NCI-H69 (cell line): ENCODE data around the gene USP14.

ENCODE experiments used
- DNase-seq: peaks from one replicate; lab custom pipeline; 2025; lab: John Stamatoyannopoulos, UW

USP14 gene

DNA sequence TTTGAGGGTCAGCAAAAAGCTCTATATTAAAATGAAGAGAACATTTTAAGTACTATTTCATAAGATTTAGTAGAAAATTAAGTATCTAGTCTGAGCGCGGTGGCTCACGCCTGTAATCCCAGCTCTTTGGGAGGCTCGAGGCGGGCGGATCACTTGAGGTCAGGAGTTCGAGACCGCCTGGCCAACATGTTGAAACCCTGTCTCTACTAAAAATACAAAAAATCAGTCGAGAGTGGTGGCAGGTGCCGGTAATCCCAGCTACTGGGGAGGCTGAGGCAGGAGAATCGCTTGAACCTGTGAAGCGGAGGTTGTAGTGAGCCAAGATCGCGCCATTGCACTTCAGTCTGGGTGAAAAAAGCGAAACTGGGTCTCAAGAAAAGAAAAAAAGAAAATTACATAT is 1.6 kb downstream of the USP14 start:
- DNase-seq: no peak

DNA sequence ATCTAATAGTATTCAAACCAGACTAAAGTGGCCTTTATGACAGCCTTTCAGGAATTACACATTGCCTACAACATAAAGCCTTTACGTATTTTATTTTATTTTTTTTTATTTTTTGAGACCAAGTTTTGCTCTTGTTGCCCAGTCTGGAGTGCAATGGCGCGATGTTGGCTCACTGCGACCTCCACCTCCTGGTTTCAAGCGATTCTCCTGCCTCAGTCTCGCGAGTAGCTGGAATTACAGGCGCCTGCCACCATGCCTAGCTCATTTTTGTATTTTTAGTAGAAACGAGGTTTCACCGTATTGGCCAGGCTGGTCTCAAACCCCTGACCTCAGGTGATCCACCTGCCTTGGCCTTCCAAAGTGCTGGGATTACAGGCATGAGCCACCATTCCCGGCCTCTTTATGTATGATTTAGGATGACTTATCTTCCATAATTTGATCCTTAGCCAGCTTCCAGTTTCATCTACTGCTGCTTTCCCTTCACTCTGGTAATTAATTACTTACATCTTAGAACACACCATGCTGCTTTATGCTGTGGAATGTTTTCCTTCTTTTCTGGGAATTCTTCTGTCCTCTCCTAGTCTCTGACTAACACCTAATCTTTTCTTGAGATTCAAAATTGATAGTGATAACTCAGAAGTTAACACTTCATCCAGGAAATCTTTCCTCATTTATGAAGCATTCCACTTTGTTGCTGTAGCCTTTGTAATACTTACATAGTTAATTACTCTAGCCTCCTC is 2.6 kb downstream of the USP14 start:
- no peak for DNase-seq

DNA sequence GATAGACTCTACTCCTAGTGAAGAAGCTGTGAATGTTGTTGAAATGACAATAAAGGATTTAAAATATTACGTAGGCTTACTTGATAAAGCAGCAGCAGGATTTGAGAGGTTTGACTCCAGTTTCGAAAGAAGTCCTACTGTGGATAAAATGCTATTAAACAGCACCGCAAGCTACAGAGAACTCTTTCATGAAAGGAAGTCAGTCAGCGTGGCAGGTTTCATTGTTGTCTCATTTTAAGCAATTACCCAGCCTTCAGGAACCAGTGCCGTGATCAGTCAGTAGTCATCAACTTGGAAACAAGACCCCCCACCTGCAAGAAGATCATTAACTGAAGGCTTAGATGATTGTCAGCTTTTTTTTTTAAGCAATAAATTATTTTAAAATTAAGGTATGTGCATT is 14.0 kb downstream of the USP14 start:
- DNase-seq: peak; percentile 80

DNA sequence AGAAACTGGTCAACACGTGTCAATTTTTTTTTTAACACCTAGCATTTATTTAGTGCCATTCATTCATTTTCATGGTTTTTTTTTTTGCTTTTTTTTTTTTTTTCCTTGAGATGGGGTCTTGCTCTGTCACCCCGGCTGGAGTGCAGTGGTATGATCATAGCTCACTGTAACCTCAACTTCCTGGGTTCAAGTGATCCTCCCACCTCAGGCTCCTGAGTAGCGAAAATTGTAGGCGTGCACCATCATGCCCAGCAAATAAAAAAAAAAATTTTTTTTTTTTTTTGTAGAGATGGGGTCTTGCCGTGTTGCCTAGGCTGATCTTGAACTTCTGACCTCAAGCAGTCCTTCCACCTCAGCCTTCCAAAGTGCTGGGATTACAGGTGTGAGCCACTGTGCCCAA is 21.1 kb downstream of the USP14 start:
- no peak for DNase-seq

DNA sequence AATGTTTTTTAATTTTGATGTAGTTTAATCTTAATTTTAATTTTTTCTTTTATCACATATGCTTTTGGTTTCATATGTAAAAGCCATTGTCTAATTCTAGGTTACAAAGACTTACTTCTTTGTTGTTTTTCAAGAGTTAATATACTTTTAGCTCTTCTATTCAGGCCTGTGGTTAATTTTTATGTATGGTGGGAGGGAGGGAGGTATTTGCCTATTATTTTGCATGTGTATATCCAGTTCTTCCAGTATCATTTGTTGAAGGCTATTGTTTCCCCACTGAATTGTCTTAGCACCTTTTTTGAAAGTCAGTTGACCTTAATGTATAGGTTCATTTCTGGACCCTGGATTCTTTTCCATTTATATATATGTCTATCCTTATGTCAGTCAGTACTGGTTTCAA is 23.4 kb downstream of the USP14 start:
- DNase-seq: no peak

DNA sequence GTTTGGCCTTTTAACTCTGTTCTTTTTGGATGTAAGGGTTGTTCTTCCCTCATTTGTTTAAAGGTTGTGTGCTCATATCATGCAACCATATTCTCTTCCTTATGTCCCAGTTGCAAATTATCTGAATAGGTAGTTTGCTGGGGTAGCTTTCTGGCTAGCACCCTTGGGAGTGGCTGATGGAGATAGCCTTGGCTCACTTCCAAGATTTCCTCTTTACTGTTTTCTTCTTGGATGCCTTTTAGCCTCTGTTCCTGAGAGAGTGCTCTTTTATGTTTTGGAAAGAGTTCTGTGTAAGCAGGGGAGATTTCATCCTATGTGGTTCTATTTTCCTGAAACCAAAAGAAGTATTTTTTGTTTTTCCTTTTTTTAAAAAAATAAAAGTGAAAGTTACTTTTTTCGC is 25.4 kb downstream of the USP14 start:
- peak; percentile 93 for DNase-seq

DNA sequence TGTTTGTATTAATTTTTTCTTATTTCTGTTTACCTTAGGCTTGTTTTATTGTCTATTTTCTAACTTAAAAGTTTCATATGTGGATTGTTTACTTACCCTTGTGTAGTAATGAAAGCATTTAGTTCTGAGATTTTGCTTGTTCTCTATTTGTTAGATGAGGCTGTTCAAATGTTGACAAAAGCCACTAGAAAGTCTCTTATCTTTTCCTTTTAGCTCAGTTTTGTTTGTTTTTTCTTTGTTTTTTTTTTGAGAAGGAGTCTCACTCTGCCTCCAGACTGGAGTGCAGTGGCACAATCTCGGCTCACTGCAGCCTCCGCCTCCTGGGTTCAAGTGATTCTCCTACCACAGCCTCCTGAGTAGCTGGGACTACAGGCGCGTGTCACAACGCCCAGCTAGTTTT is 30.9 kb downstream of the USP14 start:
- DNase-seq: no peak

DNA sequence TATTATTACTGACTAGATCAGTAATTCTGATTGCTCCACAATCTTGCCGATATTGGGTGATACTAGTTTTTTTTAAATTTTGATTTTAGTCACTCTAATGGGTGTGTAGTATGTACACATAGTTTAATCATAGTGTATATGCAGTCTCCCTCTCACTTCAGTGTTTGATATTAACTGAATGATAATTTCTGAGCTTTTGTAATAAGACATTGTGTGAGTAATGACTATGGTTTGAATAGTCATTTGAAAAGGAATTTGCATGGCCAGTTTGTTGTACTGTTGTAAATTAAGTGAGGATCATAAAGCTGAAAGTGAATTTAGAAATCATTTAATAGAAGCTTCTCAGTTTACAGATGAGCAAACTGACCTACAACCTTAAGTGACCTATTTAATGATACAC is 33.4 kb downstream of the USP14 start:
- no peak for DNase-seq

DNA sequence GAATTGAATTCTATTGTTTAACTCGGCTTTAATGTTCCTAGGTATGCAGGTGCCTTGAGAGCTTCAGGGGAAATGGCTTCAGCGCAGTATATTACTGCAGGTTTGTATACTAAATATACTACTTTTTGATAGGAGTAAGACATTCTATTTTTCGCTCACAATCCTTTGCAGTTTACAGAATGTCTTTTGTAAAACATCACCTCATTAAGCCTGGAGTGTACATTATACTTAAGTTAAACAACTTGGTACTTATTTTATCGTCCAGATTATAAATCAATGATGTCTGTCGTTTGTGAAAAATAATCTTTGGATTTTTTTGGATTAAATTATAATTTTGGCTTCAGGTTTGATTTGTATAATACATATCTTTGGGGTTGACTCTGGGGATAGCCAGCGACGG is 34.4 kb downstream of the USP14 start:
- DNase-seq: no peak

DNA sequence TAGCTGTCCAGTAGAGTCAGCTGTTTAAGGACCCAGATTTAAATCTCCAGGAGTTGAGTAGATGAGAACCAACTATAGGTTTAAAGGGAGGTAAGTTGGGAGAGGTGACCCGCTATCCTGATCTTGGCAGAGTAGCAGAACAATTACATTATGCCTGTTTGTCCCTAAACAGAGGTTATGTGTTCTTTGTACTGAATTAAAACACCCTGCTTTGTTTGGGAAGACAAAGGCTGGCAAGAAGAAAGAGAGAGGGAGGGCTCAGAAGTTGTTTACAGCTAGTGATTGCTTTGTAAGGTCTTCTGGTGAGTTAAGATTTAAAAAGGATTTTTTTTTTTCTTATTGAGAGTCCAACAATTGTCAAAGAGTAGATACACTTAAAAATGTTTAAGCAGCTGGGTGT is 37.3 kb downstream of the USP14 start:
- DNase-seq: no peak

DNA sequence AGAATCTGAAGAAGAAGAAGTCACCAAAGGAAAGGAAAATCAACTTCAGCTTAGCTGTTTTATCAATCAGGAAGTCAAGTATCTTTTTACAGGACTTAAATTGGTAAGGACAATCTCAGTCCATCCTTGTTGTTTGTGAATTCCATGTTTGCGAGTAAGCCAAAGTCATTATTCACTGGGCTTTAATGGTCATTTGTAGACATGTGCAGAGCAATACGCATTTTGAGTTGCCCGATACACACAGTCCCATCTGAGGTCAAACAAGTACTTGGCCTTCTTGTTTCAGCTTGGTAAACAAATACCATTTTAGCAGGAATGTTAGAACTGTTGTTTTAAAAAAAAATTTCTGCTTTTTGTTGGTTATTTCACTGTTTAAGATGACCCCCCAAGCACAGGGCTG is 40.9 kb downstream of the USP14 start:
- peak; percentile 66 for DNase-seq

DNA sequence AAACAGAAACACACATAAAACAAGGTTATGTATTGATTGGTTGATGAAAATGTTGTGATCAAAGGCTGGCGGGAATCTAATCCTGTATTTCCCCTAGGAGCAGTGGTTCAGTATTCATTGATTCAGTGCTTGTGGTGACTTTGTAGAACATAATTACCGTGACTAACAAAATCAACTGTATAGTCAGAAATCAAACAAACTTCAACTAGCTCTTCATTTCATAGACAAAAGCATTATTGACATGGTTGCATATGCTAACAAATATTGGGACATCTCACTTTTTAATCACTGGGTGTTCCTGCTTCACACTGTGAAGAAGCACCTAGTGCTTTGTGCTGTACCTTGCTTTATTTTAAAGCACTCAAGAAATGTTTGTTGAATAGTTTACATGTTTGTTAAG is 41.4 kb downstream of the USP14 start:
- DNase-seq: peak; percentile 94

DNA sequence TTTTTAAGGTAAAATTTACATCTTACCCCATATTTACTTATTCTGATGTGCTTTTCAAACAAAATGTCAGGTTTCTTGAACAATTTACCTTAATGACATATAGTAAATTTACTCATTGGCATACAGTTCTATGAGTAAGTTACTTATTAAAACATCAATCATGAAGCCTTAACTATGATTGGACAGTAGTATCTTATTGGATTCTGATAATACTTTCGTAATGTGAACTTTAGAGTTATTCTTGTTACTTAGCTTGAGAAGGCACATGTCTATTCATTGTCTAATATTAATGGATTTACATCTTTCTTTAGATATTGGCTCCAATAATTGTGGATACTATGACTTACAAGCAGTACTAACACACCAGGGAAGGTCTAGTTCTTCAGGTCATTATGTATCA is 51.7 kb downstream of the USP14 start:
- DNase-seq: no peak

DNA sequence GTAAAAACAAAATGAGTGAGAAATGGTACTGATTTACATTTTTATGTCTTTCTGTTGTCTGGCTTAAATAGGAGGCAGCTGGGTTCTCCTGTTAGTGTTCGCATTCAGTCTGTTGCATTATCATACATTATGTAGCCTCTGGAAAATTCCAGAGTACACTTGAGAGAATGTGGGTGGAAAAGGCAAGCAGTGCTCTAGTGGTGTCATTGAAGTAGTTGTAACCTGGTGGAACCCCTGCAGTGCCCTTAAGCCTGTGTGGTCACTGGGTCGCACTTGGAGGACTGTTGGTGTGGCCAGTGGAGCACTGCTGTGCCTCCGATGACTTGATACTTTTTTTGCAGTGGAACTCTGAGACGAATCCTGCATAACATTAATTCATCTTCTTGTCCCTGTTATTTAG is 52.4 kb downstream of the USP14 start:
- no peak for DNase-seq

DNA sequence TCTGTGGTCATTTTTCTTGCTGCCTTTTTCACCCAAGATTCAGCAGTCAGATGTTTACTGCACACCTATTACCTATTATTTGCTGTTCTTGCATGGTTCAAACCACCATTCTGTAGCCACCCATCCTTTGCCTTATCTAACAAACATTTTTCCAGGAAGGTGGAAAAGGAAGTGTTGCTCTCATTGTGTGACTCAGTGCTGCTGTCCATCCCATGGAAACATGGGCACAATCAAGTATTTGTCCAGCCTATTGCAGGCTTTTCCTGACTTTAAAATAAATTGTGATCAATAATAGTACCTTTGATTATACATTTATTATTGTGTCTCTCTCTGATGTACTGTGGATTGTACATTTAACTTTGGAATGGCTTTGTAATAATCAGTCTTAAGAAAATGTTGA is 53.2 kb downstream of the USP14 start:
- DNase-seq: no peak

DNA sequence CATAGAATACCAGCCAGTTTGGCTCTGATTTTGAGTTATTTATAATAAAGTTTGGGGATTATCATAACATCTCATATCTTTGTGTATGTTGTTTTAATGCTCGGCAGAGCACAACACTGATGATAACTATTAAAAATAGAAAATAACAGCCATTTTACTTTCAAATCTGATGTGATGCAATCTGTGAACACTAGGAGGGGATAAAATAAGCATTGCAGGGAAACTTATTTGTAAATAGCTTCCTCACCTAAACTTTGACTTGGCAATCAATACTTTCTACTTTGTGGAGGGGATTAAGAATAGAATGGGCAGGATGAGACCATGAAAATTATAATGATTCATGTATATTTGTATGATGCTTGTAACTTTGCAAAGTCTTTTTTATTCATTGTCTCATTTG is 54.4 kb downstream of the USP14 start:
- no peak for DNase-seq

DNA sequence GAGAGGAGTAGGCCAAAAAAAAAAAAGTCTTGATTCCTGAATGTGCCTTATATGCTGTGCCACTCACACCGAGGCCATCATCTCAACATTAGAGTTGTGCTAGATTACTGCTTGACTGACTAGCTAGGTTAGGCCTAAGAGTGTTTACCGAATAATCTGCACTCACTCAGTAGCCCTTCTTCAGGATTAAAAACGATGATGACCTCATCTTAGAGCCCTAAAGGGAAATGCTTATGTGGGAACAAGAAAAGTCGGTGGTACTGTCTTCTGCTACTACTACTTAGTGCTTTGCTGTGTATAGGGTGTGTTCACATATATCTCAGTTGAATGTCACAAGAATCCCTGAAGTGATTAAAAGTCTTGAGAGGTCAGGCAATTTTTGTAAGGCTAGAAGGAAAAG is 55.1 kb downstream of the USP14 start:
- no peak for DNase-seq

DNA sequence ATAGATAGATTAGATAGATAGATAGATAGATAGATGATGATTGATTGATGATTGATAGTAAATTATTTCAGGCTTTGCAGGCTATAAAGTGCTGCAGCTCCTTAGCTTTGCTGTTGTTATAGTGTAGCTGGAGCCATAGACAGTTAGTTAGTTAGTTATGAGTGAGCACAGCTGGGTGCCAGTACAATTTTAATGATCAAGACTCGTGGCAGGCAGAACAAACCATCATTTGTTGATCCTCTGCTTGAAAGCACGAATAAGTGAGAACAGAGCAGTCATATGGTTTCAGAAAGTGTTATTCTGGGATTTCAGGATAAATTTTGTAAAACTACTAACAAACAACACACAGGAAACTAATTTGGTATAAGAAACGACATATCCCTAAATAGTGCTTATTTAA is 55.6 kb downstream of the USP14 start:
- DNase-seq: no peak

DNA sequence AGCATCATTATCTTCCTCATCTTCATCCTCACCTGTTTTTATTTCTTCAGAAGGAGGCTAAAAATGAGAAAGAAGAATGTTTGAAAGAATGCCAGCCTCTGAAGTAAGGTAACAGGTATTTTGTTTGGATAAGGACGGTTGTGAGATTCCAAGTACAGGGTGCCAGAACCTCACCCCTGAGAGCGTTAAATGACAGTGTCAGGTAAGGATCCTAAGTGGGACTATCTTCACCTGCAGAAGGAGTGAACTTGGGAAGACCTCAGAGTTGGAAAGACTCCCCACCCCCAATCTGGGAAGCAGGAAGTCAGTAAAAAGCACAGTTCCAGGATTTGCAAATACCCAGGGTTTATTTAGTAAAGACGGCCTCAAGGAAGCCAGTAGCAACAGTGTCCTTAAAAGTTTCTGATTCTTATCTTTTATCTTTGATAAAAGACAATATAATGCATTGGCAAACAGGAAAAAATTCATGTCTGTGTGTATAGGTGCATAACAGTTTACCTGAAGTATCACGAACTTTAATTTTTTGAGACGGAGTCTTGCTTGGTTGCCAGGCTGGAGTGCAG is 57.2 kb downstream of the USP14 start:
- DNase-seq: no peak

DNA sequence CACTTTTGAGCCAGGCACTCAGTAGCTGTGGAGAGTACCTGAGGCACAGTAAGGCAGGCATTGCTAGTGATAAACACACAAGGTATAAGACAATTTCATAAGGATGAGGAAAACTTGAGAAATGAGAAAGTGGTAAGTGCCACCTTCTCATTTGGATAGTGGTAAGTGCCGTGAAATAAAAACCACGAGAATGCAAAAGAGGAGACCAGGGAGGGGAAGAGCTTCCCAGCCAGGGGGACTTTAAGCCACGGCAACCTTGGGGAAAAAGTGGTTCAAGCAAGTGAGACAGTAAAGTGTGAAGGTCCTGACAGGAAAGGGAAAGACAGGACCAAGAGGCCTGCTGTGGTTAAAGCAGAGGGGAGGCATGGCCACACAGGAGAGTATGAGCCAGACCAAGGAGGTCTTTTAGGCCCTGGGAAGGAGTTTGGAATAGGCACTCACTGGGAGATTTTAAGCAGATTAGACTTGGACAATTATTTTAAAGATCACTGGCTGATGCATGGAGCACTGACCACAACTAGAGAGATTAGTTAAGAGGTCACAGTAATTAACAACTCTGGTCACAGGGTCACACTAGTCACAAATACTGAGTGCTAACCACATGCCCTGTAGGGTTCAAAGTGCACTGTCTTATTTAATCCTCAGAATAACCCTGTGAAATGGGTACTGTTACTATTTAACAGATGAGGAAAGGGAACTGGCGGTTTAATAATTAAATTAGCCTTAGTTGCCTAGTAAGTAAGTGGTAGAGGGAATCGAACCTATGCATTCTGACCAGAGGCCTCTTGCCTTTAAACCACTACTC is 59.4 kb downstream of the USP14 start:
- DNase-seq: no peak

DNA sequence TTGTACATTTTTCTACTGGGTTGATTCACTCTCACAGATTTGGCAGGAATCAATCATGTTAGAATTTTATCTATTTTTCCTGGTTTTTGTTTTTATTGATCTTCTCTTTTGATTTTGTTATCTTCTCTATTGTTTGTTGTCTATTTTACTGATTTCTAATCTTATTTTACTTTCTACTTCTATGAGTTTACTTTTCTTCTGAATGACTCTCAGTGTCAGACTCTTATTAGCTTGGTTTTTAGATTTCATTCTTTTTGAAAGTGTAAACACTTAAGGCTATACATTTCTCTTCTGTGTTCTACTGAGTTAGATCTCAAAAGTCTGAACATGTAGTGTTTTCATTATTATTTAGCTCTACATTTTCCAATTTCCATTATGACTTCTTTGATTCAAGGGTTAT is 62.4 kb downstream of the USP14 start:
- DNase-seq: no peak

DNA sequence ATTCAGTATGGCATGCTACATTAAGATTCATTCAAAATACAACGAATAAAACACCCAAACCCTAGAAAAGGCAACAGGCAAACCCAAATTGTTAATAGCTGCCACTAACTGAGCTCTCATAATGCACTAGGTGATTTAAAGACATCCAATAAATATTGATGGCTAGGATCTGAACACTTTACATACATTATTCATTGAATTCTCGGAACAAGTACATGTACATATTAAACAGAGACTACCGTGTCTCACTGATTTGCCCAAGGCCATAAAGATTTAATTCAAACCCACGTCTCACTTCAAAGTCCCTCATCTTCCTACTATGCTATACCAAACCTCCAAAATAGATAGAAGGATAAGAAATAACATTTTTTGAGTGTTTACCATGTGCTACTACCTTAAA is 67.4 kb downstream of the USP14 start:
- no peak for DNase-seq

DNA sequence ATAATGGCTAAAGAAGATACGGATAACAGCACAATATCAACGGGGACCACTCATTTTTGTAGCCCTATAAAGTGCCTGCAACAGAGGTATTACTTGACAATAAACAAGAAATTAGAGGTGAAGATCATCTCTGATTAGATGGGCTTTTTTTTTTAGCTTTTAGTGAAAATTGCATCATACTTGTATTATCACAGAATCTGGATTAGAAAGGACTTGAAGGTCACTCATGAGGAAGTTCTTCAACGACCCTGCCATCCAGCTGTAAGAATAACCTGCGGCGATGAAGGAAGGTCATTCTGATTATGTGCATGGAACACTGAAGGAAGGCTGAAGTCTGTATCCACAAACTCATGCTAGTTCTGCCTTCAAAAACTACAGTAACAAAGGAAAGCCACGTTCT is 69.0 kb downstream of the USP14 start:
- DNase-seq: no peak

DNA sequence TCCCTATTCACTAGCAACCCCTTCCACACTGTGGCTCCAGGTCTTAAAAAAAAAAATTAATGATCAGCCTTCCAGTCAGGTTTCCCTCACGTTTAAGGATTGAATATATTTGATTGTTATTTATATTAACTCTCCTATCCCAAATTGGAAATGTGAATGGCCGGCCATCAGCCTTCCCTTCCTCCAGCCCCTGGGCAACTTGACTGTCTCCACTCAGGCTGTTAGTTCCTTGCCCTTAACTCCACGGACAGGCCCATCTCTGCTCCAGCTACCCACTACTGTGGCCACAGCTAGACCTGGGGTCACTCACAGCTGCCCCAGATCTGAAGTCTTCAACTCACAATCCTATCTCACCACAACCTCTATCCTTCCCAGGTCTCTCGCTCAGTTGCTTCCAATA is 69.5 kb downstream of the USP14 start:
- no peak for DNase-seq
